Subcutaneous adipose tissue (tissue), 4 donors: ENCODE measurements around the gene SLC6A9. TPM values are rescaled to one million over a fixed set of nuclear protein-coding genes. Genes with fewer than 3 reads are reported as not detected.

Source experiments
- CTCF ChIP-seq: fragments of 450-650 bp; IDR thresholded peaks from one replicate; pipeline ENCODE4 v1.5.1; 2016; ENCODE audit warnings: low read depth, mild to moderate bottlenecking, control low read depth, antibody characterized with exemption, moderate library complexity
- total RNA-seq, 4 donors: library from RNA; depleted of rRNA; stranded (reverse); fragments of >200 nt; gene quantifications; one replicate each; pipeline ENCODE4 v1.1.0, GENCODE V29; 2016

SLC6A9 gene
- total RNA-seq, 4 donors from 2014 or later = 0.22 to 0.94 (median 0.34) TPM; not detected in 1

- no peak for TF ChIP-seq CTCF
Observed at GRCh38 chr1:44012404-44012803, 18.9 kb downstream of the SLC6A9 start.

- TF ChIP-seq CTCF = no peak
Observed at GRCh38 chr1:44010935-44011471, 20.3 kb downstream of the SLC6A9 start.

- no peak for TF ChIP-seq CTCF
Observed at GRCh38 chr1:44008259-44008658, 23.0 kb downstream of the SLC6A9 start.

GRCh38 chr1:44002606-44003157, 28.6 kb downstream of the SLC6A9 start:
- no peak for TF ChIP-seq CTCF

- TF ChIP-seq CTCF = no peak
Observed at GRCh38 chr1:44002165-44002564, 29.1 kb downstream of the SLC6A9 start.

GRCh38 chr1:44000122-44000665, 31.1 kb downstream of the SLC6A9 start:
- TF ChIP-seq CTCF = no peak

- no peak for TF ChIP-seq CTCF
Observed at GRCh38 chr1:43999455-43999854, 31.8 kb downstream of the SLC6A9 start.
